Tibial nerve (tissue), 4 donors: ENCODE results near the gene GGTLC2. TPM values are rescaled to one million over a fixed set of nuclear protein-coding genes. Genes with fewer than 3 reads are reported as not detected.
"Not testable (repeated sequence)": the region's sequence is repeated elsewhere in the genome, so short reads cannot be mapped to it uniquely, and the experiment has no call there.

Source experiments
- DNase-seq, 2 donors: peaks; one replicate each; pipeline ENCODE4 v3.0.0-alpha.2; 2019; ENCODE audit warnings: low spot score in 2 of 2
- H3K27ac ChIP-seq, 4 donors: fragments of 200-600 bp; sonication (generic) in 3 of 4; one replicate each; pipeline ENCODE4 v1.5.1; 2017 to 2019; ENCODE audit warnings: mild to moderate bottlenecking in 1 of 4
- H3K27me3 ChIP-seq, 2 donors: fragments of 200-600 bp; sonication (generic) in 1 of 2; one replicate each; pipeline versions ENCODE4 v1.5.1 to v1.6.0; 2017 to 2019
- H3K36me3 ChIP-seq, 3 donors: fragments of 200-600 bp; sonication (generic); one replicate each; pipeline ENCODE4 v1.5.1; 2018 to 2019
- H3K4me1 ChIP-seq, 4 donors: fragments of 200-600 bp; sonication (generic) in 3 of 4; one replicate each; pipeline ENCODE4 v1.5.1; 2017 to 2019
- H3K4me3 ChIP-seq, 4 donors: fragments of 200-600 bp; sonication (generic) in 3 of 4; one replicate each; pipeline ENCODE4 v1.5.1; 2017 to 2019; ENCODE audit warnings: mild to moderate bottlenecking in 1 of 4, moderate library complexity in 1 of 4
- H3K9me3 ChIP-seq, 4 donors: fragments of 200-600 bp; sonication (generic) in 3 of 4; one replicate each; pipeline ENCODE4 v1.5.1; 2017 to 2019
- WGBS, 2 donors: methylation state at CpG; one replicate each; pipeline ENCODE4 v1.1.5; 2018; 5-methylcytosine and 5-hydroxymethylcytosine counted together
- total RNA-seq, 4 donors: library from RNA; depleted of rRNA; stranded (reverse); fragments of >200 nt; gene quantifications; one replicate each; pipeline ENCODE4 v1.1.0, GENCODE V29; 2016
- TF ChIP-seq, protein P1 (sequence below), 5 experiments: fragments of 200-600 bp in 3 of 5; fragments of 450-650 bp in 2 of 5; sonication (generic) in 3 of 5; IDR thresholded peaks; one replicate each; pipeline ENCODE4 v1.5.1; 2016 to 2019; ENCODE audit warnings: antibody characterized with exemption in 5 of 5, mild to moderate bottlenecking in 3 of 5, moderate library complexity in 2 of 5

Gene GGTLC2
- total RNA-seq, 4 donors from 2014 or later: not detected

DNA sequence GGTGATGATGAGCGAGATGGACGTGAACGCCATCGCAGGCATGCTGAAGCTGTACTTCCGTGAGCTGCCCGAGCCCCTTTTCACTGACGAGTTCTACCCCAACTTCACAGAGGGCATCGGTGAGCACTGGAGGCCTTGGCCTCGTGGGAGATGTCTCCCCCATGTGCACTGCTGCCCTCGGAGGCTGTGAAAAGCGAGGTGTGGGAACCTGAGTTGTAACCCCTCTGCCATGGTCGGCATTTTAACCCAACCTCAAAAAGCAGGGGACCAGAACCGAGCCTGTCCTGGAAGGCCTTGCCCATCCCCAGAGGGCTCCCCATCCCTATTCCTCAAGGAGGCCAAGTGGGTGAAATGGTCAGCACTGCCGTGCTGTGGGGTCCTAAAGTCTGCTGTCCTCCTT, 10.9 kb upstream of the GGTLC2 start:
- H3K9me3 ChIP-seq, DNase-seq, H3K27ac ChIP-seq, H3K4me3 ChIP-seq, H3K36me3 ChIP-seq, H3K27me3 ChIP-seq, H3K4me1 ChIP-seq: not testable (repeated sequence)
- WGBS, 2 donors: 88 to 89% methylated on average over 13 to 14 of the region's 14 CpGs

DNA sequence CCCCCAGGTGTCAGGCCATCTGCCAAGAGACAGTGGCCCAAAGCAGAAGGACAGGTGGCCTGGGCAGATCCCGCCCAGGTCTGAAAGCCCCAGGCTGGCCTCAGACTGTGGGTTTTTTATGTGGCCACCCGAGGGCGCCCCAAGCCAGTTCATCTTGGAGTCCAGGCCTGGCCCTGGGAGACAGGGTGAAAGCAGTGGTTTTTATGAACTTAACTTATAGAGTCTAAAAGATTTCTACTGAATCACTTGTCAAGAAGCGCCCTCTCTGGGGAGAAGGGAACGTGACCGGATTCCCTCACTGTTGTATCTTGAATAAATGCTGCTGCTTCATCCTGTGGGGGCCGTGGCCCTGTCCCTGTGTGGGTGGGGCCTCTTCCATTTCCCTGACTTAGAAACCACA, 8.2 kb upstream of the GGTLC2 start:
- WGBS, 2 donors: 0 to 14% methylated on average over 1 to 4 of the region's 7 CpGs
- not testable (repeated sequence) for H3K36me3 ChIP-seq, DNase-seq, H3K9me3 ChIP-seq, H3K4me1 ChIP-seq, H3K27me3 ChIP-seq, H3K27ac ChIP-seq, H3K4me3 ChIP-seq
- TF ChIP-seq, protein P1, sequence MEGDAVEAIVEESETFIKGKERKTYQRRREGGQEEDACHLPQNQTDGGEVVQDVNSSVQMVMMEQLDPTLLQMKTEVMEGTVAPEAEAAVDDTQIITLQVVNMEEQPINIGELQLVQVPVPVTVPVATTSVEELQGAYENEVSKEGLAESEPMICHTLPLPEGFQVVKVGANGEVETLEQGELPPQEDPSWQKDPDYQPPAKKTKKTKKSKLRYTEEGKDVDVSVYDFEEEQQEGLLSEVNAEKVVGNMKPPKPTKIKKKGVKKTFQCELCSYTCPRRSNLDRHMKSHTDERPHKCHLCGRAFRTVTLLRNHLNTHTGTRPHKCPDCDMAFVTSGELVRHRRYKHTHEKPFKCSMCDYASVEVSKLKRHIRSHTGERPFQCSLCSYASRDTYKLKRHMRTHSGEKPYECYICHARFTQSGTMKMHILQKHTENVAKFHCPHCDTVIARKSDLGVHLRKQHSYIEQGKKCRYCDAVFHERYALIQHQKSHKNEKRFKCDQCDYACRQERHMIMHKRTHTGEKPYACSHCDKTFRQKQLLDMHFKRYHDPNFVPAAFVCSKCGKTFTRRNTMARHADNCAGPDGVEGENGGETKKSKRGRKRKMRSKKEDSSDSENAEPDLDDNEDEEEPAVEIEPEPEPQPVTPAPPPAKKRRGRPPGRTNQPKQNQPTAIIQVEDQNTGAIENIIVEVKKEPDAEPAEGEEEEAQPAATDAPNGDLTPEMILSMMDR (IDR thresholded peaks at IDR 0.05): peak in 1 of 5 experiments; percentile 12

DNA sequence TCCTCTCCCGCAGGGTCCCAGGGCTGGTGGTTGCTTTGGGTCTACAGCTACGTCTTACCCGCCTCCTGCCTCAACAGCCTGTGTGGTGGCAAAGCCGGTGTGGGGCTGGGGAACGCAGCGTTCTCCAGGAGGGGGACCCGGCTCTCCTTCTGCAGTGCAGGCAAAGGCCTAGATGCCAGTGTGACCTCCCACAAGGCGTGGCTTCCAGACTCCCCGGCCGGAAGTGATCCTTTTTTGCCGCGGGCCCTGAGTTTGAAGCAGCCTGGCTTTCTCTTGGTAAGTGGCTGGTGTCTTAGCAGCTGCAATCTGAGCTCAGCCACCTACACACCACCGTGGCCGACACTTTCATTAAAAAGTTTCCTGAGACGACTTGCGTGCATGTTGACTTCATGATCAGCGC, 6.1 kb upstream of the GGTLC2 start:
- WGBS, 2 donors: 20 to 64% methylated on average over 1 to 5 of the region's 17 CpGs
- DNase-seq, H3K9me3 ChIP-seq, H3K27ac ChIP-seq, H3K27me3 ChIP-seq, H3K36me3 ChIP-seq, H3K4me3 ChIP-seq, H3K4me1 ChIP-seq: not testable (repeated sequence)

DNA sequence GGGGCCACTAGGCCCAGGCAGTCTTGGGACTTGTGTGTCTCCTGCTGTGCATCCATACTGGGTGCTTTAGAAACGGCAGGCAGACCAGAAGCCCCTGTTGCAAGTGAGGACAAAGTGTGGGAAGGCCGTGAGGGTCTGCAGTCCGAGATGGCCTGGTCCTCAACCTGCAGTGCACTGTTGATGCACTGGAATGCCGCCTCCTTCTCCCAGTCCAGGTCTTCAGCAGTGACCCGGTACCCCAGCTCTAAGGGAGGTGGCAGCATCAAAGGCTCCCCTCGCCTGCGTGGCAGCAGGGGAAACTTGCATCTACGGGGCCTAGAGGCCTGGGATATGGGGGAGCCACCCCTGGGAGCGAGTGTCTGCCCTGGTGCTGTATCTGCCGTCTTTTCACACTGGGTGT, 2.2 kb upstream of the GGTLC2 start:
- 84 to 93% methylated on average over 7 to 9 of the region's 10 CpGs for WGBS, 2 donors
- not testable (repeated sequence) for H3K4me1 ChIP-seq, H3K36me3 ChIP-seq

DNA sequence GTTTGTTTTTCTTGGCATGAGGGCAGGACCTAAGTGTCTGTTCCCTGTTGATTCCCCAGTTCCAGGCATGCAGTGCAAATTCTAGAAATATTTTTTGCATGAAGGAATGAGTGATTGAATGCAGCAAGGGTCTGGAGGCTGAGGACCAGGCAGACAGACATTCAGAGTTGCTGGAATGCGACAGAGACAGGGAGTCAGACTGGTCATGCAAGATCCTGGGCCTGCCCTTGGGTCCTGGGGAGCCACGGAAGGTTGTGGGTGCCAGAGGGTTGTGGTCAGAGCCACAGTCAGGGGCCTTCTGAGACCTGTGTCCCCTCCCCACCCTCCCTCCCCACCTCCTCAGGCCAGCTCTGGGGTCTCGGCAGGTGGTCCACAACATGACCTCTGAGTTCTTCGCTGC, 1.6 kb downstream of the GGTLC2 start:
- not testable (repeated sequence) for H3K27me3 ChIP-seq, DNase-seq, H3K4me1 ChIP-seq, H3K36me3 ChIP-seq, H3K4me3 ChIP-seq, H3K27ac ChIP-seq, H3K9me3 ChIP-seq
- WGBS, 2 donors: 88 to 100% methylated on average over 1 to 2 of the region's 4 CpGs

More for the DNA sequence above, 2.2 kb upstream of the GGTLC2 start:
- DNase-seq, H3K9me3 ChIP-seq, H3K4me3 ChIP-seq, H3K27me3 ChIP-seq, H3K27ac ChIP-seq: not testable (repeated sequence)

DNA sequence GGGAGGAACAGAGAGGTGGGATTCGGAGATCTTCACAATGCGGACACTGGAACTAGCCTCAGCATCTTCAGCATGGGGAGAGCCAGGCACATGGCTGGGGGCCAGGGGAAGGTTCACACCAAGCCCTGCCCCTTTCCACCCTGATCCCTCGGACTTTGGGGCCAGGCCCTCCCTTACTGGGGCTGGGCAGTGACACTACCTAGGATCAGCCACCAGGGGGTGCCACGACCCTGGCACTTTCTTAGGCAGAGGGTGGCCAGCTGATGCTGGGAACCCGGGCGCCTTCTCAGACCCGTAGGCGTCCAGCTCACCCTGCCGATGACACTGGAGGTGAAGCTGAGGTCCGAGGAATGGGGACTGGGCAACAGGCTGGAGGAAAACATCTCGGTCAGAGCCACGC, 3.5 kb downstream of the GGTLC2 start:
- 60 to 75% methylated on average over 1 to 2 of the region's 12 CpGs for WGBS, 2 donors
- H3K4me1 ChIP-seq, DNase-seq, H3K9me3 ChIP-seq, H3K27me3 ChIP-seq, H3K4me3 ChIP-seq, H3K27ac ChIP-seq, H3K36me3 ChIP-seq: not testable (repeated sequence)
- TF ChIP-seq, protein P1 (IDR thresholded peaks at IDR 0.05): peak in 4 of 5 experiments; percentile 29 to 65 (median 48)

DNA sequence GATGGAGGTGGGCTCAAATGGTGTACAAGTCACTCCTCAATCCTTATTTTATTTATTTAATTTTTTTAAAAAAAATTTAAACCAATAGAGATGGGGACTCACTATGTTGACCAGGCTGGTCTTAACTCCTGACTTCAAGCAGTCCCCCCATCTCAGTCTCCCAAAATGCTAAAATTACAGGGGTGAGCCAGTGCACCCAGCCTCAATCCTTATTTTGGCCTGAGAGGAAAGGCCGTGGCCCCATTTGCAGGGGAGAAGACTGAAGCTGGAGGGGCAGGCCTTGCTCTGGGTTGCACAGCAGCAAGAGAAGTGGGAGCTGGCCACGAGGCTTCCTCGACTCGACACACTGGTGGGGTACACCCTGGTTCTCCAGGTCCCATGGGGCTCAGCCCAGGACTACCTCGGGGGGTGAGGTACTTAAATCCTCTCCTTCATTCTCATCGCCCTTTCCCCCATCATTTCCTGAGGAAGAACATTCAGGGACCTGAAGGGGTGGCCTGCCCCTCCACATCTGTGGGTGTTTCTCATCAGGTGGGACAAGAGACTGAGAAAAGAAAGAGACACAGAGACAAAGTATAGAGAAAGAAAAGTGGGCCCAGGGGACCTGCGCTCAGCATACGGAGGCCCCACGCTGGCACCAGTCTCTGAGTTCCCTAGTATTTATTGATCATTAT, 4.6 kb downstream of the GGTLC2 start:
- not testable (repeated sequence) for H3K4me3 ChIP-seq, DNase-seq, H3K4me1 ChIP-seq, H3K27me3 ChIP-seq, H3K27ac ChIP-seq, H3K9me3 ChIP-seq, H3K36me3 ChIP-seq
- 89 to 92% methylated on average over 9 of the region's 9 CpGs for WGBS, 2 donors

DNA sequence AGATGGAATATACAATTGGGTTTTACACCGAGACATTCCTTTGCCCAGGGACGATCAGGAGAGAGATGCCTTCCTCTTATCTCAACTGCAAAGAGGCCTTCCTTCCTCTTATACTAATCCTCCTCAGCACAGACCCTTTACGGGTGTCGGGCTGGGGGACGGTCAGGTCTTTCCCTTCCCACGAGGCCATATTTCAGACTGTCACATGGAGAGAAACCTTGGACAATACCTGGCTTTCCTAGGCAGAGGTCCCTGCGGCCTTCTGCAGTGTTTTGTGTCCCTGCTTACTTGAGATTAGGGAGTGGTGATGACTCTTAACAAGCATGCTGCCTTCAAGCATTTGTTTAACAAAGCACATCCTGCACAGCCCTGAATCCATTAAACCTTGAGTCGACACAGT, 5.3 kb downstream of the GGTLC2 start:
- 67 to 72% methylated on average over 6 of the region's 8 CpGs for WGBS, 2 donors
- not testable (repeated sequence) for H3K27ac ChIP-seq, H3K4me3 ChIP-seq, H3K9me3 ChIP-seq, H3K4me1 ChIP-seq, H3K27me3 ChIP-seq, H3K36me3 ChIP-seq, DNase-seq

DNA sequence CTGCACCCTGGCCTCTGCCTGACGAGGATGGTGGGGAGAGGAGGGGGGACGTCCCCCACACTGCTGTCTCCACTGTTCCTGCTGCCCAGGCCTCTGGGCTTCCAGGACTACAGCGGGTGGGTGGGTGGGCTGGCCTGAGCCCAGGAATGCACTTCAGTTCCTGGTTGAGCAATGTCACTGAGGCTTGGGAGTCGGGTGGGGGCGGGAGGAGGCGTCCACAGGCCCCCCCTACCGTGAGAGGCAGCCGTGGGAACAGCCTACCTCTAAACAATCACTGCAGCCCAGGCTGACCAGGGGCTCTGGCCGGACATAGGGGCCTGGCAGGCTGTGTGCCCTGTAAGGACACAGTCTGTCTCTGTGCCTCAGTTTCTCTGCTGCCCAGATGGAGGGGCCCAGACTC, 6.0 kb downstream of the GGTLC2 start:
- not testable (repeated sequence) for H3K27ac ChIP-seq, H3K4me1 ChIP-seq, DNase-seq, H3K27me3 ChIP-seq, H3K9me3 ChIP-seq, H3K4me3 ChIP-seq, H3K36me3 ChIP-seq
- whole genome bisulfite sequencing, 2 donors: no CpG with 5 or more reads among the region's 9 CpGs

DNA sequence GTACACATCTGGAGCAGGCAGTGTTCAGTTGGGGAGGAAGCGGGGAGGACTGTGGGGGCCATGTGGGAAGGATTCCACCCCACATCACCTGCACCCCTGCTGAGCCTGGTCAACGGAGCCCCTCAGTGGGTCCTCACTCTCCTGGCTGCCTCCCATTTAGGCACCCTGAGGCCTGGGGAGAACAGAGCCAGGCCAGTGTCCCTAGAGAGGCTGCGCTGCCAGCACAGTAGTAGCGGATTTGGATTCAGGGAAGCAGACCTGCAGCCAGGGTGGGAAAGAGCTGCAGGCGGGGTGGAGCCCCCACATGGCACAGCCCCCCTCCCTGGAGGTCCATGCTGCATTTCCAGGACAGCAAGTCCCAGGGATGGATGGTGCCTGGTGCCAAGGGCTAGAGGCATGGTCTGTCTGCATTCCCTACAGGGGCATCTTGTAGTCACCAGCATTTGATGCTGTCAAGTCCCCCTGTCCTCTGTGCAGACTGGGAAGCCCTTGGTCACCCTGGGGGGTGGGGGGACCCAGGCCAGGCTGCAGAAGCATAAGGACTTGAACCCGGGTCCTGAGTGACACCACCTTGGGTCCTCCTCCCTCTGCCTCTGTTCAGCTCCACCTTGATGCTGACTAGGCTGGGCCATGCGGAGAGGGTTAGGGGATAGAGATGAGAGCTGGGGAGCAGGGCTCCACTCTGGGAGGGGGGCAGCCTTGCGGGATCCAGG, 6.5 kb downstream of the GGTLC2 start:
- not testable (repeated sequence) for DNase-seq, H3K9me3 ChIP-seq
- WGBS, 2 donors: 20 to 93% methylated on average over 1 to 2 of the region's 8 CpGs

DNA sequence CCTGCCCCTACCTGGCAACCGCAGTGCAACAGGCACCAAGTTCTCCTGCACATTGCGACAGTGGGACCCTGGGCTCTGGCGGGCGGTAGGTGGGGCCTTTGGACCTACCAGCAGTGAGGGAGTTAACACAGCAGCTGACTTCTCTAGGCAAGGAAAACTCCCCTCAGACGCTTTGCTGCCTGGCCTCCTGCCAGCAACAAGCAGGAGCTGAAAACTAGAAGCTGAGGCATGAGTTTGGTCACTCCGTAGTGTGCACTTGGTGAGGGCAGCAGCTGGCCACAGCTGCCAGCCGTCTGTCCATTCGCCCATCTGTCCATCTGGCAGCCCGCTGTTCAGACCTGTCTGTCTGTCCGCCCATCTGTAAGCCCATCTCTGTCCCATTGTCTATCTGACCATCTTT, 7.2 kb downstream of the GGTLC2 start:
- H3K9me3 ChIP-seq, H3K4me1 ChIP-seq, H3K36me3 ChIP-seq, H3K27ac ChIP-seq, DNase-seq, H3K27me3 ChIP-seq, H3K4me3 ChIP-seq: not testable (repeated sequence)
- 0 to 16% methylated on average over 1 to 6 of the region's 10 CpGs for WGBS, 2 donors

More for the DNA sequence above, 6.5 kb downstream of the GGTLC2 start:
- not testable (repeated sequence) for H3K4me3 ChIP-seq, H3K36me3 ChIP-seq, H3K27me3 ChIP-seq, H3K4me1 ChIP-seq, H3K27ac ChIP-seq

DNA sequence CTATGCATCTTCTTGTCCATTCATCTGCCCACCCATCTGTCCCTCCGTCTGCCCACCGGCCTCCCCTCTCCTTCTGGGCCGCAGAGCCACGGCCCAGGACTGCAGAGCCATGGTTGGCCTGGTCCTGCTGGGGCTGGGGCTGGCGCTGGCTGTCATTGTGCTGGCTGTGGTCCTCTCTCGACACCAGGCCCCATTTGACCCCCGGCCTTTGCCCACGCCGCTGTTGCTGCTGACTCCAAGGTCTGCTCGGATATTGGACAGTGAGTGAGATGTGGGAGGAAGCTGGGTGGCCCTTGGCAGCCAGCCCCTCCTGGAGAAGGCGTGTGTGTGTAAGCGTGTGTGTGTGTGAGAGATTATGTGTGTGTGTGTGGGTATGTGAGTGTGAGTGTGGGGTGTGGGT, 7.7 kb downstream of the GGTLC2 start:
- H3K27me3 ChIP-seq, H3K36me3 ChIP-seq, H3K27ac ChIP-seq, H3K9me3 ChIP-seq, H3K4me3 ChIP-seq, DNase-seq, H3K4me1 ChIP-seq: not testable (repeated sequence)
- WGBS, 2 donors: 16 to 22% methylated on average over 5 to 12 of the region's 12 CpGs
